Central memory CD4-positive, alpha-beta T cell (primary cell): ENCODE results near the gene RIBC1.
"Not testable (repeated sequence)": the region's sequence is repeated elsewhere in the genome, so short reads cannot be mapped to it uniquely, and the experiment has no call there.

Experiments used
- DNase-seq: peaks from one replicate; pipeline ENCODE4 v3.0.0; 2022

Gene RIBC1

DNA sequence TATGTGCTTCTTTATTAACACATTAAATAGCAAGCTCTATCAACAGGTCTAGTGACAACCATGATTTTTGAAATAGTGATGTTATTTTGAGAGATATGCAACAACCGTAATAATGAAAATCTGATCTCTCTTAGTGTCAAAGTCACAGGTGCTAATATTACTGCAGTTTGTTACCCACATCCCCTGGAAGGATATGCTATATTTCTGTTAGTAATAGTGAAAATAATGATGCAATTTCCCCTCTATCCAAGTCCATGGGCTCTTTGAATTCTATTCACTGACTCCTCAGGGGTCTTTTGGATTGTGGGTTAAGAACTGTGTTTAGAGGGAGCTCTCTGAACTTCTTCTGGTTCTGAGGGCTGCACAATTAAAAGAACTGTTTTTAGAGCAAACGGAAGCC lies 14.5 kb downstream of the RIBC1 start:
- DNase-seq = no peak

DNA sequence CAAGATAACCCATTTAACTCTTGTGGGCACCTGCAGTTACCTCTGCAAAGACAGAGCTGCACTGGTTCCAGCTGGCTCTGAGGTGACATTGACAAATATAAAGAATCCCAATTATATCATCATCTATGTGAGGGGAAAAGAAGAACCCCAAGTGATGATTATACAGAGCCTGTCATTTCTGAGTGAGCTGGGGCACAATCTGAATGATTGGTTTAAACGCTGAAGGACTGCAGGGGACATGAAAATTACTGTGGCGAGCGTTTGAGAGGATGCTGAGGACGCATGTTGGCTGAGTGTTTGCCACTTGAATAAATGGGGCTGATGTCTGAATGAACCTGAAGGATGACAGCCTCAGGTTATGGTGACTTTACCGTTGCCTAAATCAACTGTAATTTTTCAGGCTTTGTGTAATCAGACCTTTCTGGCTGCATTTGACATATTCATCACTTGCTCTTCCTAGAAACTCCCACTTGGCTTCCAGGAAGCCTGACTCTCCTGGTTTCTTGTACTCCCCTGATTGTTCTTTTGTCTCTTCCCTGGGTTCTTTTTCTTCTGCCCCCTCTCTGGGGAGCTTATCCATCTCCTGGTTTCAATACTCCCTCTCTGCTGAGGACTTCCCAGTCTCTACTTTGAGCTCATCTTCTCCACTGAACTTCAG lies 15.6 kb downstream of the RIBC1 start:
- DNase-seq = no peak

DNA sequence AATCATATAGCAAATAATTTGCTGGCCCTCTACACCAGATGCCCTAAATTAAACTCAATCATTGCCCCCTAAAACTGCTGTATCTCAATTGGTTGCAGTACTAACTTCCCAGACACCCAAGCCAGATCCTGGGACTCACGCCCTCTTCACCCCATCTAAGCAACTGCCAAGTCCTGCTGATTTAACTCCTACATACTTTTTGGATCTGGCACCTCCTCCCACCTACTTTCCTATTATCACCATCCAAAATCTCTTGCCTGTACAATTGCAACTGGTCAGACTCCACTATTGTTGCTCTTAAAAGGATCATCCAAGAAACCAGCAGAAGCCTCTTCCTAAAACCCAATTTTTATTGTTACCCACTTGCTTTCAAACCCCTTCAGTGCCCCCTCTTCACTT lies 16.2 kb downstream of the RIBC1 start:
- DNase-seq = no peak

DNA sequence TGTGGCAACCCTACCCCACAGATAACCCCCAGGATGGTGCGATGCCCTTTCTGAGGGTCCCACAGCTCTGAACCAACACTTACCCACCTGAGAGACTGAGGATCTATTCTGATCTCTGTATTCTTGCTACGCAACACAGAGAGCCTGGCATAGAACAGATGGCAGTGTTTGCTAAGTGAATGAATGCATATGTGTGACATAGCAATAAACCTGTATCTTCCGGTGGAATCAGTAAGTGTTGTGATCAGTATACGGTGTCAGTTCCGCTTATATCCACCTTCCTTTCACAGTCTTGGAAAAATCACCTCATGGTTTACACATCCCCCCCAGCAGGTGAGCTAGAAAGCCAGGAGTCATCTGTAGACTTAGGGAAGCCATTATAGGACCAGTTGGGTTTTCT lies 17.4 kb downstream of the RIBC1 start:
- DNase-seq = no peak

DNA sequence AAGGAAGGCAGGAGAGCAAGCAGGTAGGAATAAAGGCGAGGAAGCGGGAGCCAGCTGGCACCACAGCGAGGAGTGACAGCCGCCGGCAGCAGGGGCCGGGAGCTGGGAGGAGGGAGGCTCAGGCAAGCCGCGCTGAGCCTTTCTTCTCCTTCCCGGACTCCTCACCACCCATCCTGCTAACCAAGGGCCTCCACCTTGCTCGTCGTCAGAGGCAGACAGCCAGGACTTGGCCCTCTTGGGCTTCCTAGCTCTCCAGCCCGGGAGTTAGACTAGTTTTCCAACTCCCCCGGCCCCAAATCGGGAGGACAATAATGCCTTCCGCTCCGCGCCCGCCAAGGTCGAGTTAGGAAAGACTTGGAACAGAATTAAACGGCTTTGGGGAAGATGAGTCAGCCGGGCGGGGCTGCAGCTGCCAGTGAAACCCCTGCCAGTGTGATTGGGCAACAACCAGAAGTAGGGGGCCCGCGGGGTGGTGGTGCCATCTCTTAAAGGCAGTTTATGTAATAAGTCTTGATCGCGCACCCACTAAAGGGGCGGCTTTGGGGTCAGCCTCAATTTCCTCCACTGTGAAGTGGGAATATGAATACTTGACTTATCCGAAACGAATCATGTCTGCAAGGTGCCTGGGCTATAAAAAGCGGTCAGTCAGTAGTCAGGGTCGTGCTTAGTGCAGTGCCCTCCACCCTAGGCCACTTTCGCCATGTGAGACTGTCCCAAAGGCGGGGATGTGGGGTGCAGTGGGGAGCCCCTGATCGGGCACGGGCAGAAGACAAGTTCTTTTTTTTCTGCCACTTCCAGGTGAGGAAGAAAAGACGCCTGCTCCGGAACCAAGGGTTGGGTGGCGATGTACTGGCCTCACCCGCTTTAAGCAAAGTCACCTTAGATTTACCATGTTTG lies 18.2 kb downstream of the RIBC1 start:
- DNase-seq = no peak

DNA sequence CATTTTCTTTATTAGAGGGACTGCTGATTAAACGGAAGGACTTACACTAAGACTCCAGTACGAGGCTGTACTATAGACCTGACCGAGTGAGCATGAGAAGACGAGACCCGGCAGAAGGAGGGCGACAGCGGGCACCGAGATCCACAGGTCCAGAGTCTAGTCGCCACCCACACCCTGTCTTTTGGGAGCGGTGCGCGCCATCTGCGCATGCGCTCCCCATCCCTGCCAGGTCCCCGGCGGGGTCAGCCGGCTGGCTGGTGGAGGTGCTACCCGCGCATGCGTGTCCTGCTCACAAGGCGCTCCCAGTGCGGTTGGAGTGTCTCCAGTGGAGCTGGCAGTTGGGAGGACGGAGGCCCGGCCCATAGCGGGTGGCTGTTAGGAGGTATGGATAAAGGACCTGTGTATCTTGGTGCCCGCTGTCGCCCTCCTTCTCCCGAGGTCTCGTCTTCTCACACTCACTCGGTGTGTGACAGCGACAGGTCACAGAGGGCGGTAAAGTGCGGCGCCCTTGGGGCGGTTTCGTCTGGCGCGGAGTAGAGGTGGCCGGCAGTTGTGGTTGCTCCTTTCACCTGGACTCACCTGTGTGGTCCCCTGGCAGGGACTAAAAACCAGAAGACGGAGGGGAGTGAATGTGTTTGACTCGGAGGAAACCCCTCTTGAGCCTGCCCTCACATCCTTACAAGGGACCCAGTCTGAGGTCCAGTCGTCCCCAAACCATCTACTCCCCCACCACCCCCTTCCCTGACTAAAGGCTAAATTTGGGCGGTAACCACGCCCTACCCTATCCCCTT lies 19.1 kb downstream of the RIBC1 start:
- DNase-seq = peak; percentile 64

DNA sequence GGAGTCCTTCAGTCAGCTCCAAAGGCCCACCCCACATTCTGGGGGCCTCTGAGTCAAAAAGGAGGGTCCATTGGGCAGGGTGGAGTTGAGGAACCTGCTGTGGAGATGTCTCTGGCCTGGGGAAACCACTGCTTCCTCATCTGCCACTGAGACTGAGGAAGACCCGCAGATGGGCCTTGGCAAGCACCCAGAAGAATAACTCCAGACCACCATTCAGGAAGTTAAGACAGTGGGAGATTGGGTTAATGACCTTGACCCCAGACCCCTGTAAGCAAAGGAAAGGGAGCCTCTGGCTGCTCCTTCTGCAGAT lies 19.6 kb downstream of the RIBC1 start:
- no peak for DNase-seq

DNA sequence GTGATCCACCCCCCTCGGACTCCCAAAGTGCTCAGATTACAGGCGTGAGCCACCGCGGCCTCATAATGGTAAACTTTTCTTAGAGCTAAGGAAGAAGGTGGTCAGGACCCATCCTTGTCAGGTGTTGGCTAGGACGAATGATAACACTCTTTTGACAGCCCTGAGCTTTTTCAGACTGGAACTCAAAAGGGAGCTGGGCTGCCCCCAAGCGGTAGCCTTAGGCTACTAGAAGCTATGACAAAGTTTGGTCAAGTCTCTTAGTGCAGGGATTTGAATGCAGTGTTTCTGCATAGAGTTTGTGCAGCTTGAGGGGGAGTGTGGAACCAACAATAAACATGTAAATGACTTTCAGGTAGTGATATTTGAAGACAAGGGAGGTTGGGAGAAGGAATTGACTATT lies 23.3 kb downstream of the RIBC1 start:
- DNase-seq = peak; percentile 23

DNA sequence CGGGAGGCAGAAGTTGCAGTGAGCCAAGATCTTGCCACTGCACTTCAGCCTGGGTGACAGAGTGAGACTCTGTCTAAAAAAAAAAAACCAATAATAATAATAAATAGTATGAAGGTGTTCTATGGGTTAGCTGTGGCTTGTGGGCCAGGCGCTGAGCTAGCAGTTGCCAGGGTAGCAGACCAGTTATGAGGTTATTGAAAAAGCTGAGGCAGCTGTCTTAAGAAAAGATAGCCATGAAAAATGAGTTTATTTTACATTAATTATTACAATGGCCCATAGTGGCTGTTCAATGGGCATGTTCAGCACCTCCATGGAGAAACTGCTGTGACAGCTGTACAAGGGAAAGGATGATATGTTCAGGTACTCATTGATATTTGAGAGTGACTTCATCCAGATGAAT lies 24.8 kb downstream of the RIBC1 start:
- DNase-seq = no peak

DNA sequence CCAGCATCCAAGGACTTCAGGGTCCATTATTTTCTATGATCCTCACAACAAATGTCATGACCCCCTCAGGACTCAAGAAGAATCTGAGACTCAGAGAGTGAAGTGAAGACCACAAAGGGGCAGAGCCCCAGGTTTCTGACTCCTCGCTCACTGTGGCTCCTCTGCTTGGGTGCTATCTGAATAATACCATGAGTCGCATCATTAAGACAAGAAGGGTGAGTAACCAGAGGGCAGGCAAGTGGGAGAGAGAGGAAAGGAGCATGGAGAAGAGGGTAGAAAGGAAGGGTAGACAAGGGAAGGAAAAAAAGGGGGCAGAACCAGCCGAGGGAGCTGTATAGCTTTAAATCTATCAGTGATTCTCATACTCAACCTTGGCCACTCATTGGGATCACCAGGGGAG lies 27.0 kb downstream of the RIBC1 start:
- no peak for DNase-seq

DNA sequence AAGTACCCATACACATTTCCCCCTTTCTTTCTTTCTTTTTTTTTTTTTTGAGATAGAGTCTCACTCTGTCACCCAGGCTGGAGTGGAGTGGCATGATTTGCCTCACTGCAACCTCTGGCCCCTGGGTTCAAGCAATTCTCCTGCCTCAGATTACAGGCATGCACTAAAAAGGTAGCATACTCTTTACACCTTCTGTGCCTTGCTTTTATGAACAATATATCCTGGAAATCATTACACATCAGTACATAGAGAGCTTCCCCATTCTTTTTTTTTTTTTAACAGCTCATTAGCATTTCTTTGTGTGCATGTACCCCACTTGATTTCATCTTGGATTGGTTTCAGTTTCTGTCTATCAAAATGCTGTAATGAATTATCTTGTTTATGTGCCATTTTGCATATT lies 30.1 kb downstream of the RIBC1 start:
- DNase-seq = no peak

DNA sequence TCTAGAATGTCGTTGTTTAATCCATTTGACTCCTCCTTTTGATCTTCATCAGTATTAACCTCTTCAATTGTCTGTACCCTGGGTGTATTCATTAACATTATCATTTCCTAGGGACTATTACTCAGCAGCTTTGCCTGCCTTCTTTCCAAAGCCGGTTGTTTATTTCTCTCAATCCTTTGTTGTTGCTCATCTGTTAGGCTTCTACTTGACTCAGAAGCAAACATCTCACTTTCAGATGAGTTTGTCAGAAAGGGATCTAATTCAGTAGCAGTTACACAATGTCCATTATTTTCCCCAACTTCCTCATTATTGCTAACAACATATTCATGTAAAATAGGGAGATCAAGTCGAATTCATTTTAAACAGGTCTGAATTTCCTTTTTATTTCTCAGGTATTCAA lies 33.6 kb downstream of the RIBC1 start:
- no peak for DNase-seq

DNA sequence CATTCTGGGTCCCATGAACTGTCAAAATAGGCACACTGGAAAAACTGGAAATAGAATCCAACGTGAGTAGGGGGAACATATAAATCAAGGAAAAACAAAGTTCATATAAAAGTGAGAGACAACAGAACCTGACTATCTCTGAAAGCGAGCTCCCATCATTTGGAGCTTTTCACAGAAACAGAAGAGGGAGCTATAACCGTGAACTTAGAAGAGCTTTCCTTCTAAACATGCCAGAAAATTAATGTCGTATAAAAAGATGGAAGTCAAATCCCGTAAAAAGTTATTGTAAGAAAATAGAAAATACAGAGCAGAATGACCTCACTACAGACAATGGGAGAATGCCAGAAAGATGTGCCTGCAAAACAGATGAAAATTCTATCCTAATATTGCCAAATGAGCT lies 35.4 kb downstream of the RIBC1 start:
- no peak for DNase-seq

DNA sequence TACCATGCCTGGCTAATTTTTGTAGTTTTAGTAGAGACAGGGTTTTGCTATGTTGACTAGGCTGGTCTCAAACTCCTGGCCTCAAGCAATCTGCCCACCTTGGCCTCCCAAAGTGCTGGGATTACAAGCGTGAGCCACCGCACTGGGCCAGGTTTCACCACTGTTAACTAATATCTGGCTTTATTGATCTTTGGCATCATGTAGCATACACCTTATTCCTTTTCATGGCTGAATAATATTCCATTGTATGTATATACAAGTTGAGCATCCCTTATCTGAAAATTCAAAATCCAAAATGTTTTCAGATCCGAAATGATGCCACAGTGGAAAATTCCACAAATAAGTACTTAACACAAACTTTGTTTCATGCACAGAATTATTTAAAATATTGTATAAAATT lies 46.0 kb downstream of the RIBC1 start:
- not testable (repeated sequence) for DNase-seq

DNA sequence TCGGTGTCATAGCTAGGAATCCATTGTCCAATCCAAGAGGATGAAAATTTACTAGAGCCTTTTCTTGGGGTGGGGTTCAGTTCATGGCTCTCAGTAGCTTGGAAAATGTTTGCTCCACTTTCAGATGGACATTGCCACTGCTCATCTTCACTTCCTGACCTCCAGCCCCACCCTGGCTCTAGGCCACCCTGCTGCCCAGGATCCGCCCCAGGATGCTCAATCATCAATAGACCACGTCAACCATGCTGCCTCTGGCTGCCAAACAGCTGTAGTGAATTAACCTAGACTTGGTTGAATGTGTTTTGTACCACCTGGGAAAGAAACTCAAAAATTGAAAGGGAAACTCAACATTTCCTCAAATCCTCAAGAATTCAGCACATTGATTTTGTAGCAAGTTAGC lies 48.7 kb downstream of the RIBC1 start:
- DNase-seq = no peak

DNA sequence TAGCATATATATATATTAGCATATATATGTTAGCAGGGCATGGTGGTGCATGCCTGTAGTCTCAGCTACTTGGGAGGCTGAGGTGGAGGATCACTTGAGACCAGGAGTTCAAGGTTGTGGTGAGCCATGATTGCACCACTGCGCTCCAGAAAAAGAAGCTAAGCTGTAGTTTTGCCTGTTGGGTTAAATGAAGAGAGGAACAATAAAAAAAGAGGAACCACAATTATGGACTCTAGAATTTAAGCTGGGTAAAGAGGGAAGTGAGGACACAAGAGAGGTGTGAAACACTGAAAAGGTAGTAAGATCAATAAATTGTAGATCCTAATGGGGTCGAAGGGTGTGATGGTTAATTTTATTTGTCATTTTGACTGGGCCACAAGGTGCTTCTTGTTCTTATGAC lies 52.0 kb downstream of the RIBC1 start:
- no peak for DNase-seq

DNA sequence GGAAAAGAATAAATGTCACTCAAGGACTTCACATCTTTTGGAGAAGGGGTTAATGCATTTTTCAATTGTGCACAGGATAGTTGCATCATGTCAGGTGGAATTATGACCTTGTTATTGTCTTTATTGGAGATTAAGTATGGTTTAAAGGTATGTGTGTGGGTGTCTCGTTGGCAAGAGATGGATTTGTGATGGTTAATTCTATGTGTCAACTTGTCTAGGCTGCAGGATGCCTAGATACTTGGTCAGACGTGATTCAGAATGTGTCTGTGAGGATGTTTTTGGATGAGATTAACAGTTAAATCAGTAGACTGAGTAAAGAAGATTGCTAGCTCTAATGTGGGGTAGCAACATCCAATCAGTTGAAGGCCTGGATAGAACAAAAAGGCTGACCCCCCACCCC lies 53.7 kb downstream of the RIBC1 start:
- no peak for DNase-seq

DNA sequence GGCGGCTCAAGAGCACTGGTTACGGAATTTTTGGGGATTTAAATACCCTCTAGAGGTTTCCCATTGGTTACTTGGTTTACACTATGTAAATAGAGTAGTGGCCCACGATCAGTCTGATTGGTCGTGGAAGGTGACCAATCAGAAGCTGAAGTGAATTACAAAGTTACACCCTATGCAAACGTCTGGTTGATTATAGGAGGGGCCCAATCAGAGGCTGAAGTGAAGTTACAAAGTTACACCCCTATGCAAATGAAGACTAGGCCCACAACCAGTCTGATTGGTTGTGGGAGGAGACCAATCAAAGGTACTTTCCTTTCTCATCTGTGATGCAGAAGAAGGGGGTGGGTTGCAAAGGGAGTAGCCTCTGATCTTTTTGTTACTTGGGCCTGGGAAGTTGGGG lies 56.6 kb downstream of the RIBC1 start:
- no peak for DNase-seq
